HG03457 (cell line): ENCODE measurements around the gene NOXRED1.
A peak's percentile ranks its signal among the peaks of the same experiment; 100 is the strongest.
"Not testable (repeated sequence)": the region's sequence is repeated elsewhere in the genome, so short reads cannot be mapped to it uniquely, and the experiment has no call there.

Source experiments
- ATAC-seq: cut with Tn5 transposase; IDR thresholded peaks from one replicate; pipeline ENCODE4 v1.9.1; 2021; ENCODE audit warnings: moderate number of reproducible peaks; ENCODE audit not compliant: unreplicated experiment

Gene NOXRED1

GRCh38 chr14:77423423-77423822 lies at the start of gene NOXRED1:
Gene NOXRED1 (minus strand): TSS chr14:77423523. CDS start chr14:77422889, 634 bp downstream.
- ATAC-seq, result no peak

- ATAC-seq, result no peak
Measured at GRCh38 chr14:77470224-77470870, 47.0 kb upstream of the NOXRED1 start.

- no peak for ATAC-seq
Measured at GRCh38 chr14:77469539-77469938, 46.2 kb upstream of the NOXRED1 start.

- ATAC-seq, result no peak
Measured at GRCh38 chr14:77469067-77469505, 45.8 kb upstream of the NOXRED1 start.

GRCh38 chr14:77467801-77468200 lies 44.5 kb upstream of the NOXRED1 start:
- ATAC-seq, result no peak

GRCh38 chr14:77459072-77459723 lies 35.9 kb upstream of the NOXRED1 start:
- no peak for ATAC-seq

GRCh38 chr14:77458249-77458950 lies 35.1 kb upstream of the NOXRED1 start:
- peak; percentile 6 for ATAC-seq

GRCh38 chr14:77457522-77458248 lies 34.4 kb upstream of the NOXRED1 start, which contains the start of the genes AHSA1 and VIPAS39:
Gene AHSA1 (plus strand): TSS chr14:77458093. CDS start chr14:77458190, 97 bp downstream.
Gene VIPAS39 (minus strand): TSS chr14:77457601. CDS start chr14:77454102, 3,499 bp downstream.
- ATAC-seq, result peak; percentile 87

GRCh38 chr14:77457115-77457521 lies 33.8 kb upstream of the NOXRED1 start:
- ATAC-seq, result peak; percentile 1

GRCh38 chr14:77455966-77456640 lies 32.8 kb upstream of the NOXRED1 start:
- no peak for ATAC-seq

- ATAC-seq, result no peak
Measured at GRCh38 chr14:77442196-77442595, 18.9 kb upstream of the NOXRED1 start.

- ATAC-seq, result no peak
Measured at GRCh38 chr14:77439861-77440260, 16.5 kb upstream of the NOXRED1 start.

- no peak for ATAC-seq
Measured at GRCh38 chr14:77438596-77438995, 15.3 kb upstream of the NOXRED1 start.

- ATAC-seq, result no peak
Measured at GRCh38 chr14:77436042-77436441, 12.7 kb upstream of the NOXRED1 start.

GRCh38 chr14:77426396-77426795 lies 3.1 kb upstream of the NOXRED1 start:
- no peak for ATAC-seq

GRCh38 chr14:77424862-77425261 lies 1.5 kb upstream of the NOXRED1 start:
- ATAC-seq, result no peak

GRCh38 chr14:77421201-77421600 lies 2.1 kb downstream of the NOXRED1 start:
- ATAC-seq, result no peak

GRCh38 chr14:77416836-77417235 lies 6.5 kb downstream of the NOXRED1 start:
- no peak for ATAC-seq

- not testable (repeated sequence) for ATAC-seq
Measured at GRCh38 chr14:77416098-77416497, 7.2 kb downstream of the NOXRED1 start.

- not testable (repeated sequence) for ATAC-seq
Measured at GRCh38 chr14:77415403-77416030, 7.8 kb downstream of the NOXRED1 start.
